ENCODE results near the gene AOC1.

AOC1 gene

GRCh38 chr7:150860291-150860977 lies 8.1 kb downstream of the AOC1 start:
- Histone ChIP-seq H3K4me3 (ENCODE audit: low read length) (no peak overlapping the region), H4K8ac (ENCODE audit: low read depth, low read length) (no peak overlapping the region), H3K4me2 (ENCODE audit: low read length) (no peak overlapping the region), H4K5ac (ENCODE audit: low read length) (no peak overlapping the region), H3K23ac (ENCODE audit: low read length) (no peak overlapping the region), H3K4me1 (ENCODE audit: control insufficient read depth, low read depth, low read length) (no peaks in the 10 kb centered on the region), H3K9ac (ENCODE audit: low read length) (no peak overlapping the region), H3K79me1 (ENCODE audit: low read length) (no peaks in the 10 kb centered on the region), H2BK15ac (replicated peaks; ENCODE audit: low read depth) (no peak overlapping the region), H3K36me3 (ENCODE audit: control insufficient read depth, insufficient read depth, low read length) (no peaks in the 10 kb centered on the region), H3K27ac (ENCODE audit: low read depth, low read length) (no peak overlapping the region), H3K79me2 (ENCODE audit: control insufficient read depth, insufficient read depth, low read length) (no peaks in the 10 kb centered on the region), H2AK5ac (ENCODE audit: low read length) (no peak overlapping the region), H3K27me3 (ENCODE audit: insufficient read depth, low read length, poor library complexity) (no peaks in the 10 kb centered on the region), H3K4ac (ENCODE audit: low read depth, low read length) (no peak overlapping the region), H3K18ac (ENCODE audit: low read length) (no peak overlapping the region), H2BK120ac (ENCODE audit: low read depth, low read length) (no peak overlapping the region), H3K56ac (ENCODE audit: low read length) (no peak overlapping the region), H2BK5ac (ENCODE audit: low read length) (no peak overlapping the region)
- WGBS (ENCODE audit: extremely low coverage, insufficient coverage, low lambda C conversion rate): no CpG with 5 or more reads among the region's 14 CpGs
- no peak for DNase-seq

- H3K23ac ChIP-seq (ENCODE audit: low read length): no peak overlapping the region
- H2BK120ac ChIP-seq (ENCODE audit: low read depth, low read length): no peak overlapping the region
- H3K4me1 ChIP-seq (ENCODE audit: control insufficient read depth, low read depth, low read length): no peaks in the 10 kb centered on the region
- H2AK5ac ChIP-seq (ENCODE audit: low read length): no peak overlapping the region
- no peaks in the 10 kb centered on the region for H3K27me3 ChIP-seq (ENCODE audit: insufficient read depth, low read length, poor library complexity)
- no peak overlapping the region for H3K4ac ChIP-seq (ENCODE audit: low read depth, low read length)
- H3K18ac ChIP-seq (ENCODE audit: low read length): no peak overlapping the region
- no peak overlapping the region for H2BK15ac ChIP-seq (replicated peaks; ENCODE audit: low read depth)
- H4K8ac ChIP-seq (ENCODE audit: low read depth, low read length): no peak overlapping the region
- H4K5ac ChIP-seq (ENCODE audit: low read length): no peak overlapping the region
- no peaks in the 10 kb centered on the region for H3K79me1 ChIP-seq (ENCODE audit: low read length)
- no peak overlapping the region for H3K56ac ChIP-seq (ENCODE audit: low read length)
- H3K27ac ChIP-seq (ENCODE audit: low read depth, low read length): no peak overlapping the region
- no peak overlapping the region for H3K4me2 ChIP-seq (ENCODE audit: low read length)
- H2BK5ac ChIP-seq (ENCODE audit: low read length): no peak overlapping the region
- no peak for DNase-seq
- H3K9ac ChIP-seq (ENCODE audit: low read length): no peak overlapping the region
- no peaks in the 10 kb centered on the region for H3K79me2 ChIP-seq (ENCODE audit: control insufficient read depth, insufficient read depth, low read length)
- WGBS (ENCODE audit: extremely low coverage, insufficient coverage, low lambda C conversion rate): no CpG with 5 or more reads among the region's 9 CpGs
- no peaks in the 10 kb centered on the region for H3K36me3 ChIP-seq (ENCODE audit: control insufficient read depth, insufficient read depth, low read length)
- H3K4me3 ChIP-seq (ENCODE audit: low read length): no peak overlapping the region
These were observed 8.6 kb downstream of the AOC1 start for GRCh38 chr7:150860978-150861295.

GRCh38 chr7:150862356-150862755 lies 10.0 kb downstream of the AOC1 start:
- H3K23ac ChIP-seq (ENCODE audit: low read length): no peak overlapping the region
- no peaks in the 10 kb centered on the region for H3K27me3 ChIP-seq (ENCODE audit: insufficient read depth, low read length, poor library complexity)
- no peaks in the 10 kb centered on the region for H3K4me1 ChIP-seq (ENCODE audit: control insufficient read depth, low read depth, low read length)
- no peak overlapping the region for H3K9ac ChIP-seq (ENCODE audit: low read length)
- no peak overlapping the region for H2AK5ac ChIP-seq (ENCODE audit: low read length)
- H3K4ac ChIP-seq (ENCODE audit: low read depth, low read length): no peak overlapping the region
- H3K4me3 ChIP-seq (ENCODE audit: low read length): no peak overlapping the region
- H4K5ac ChIP-seq (ENCODE audit: low read length): no peak overlapping the region
- H2BK120ac ChIP-seq (ENCODE audit: low read depth, low read length): no peak overlapping the region
- no peak overlapping the region for H3K27ac ChIP-seq (ENCODE audit: low read depth, low read length)
- no peaks in the 10 kb centered on the region for H3K36me3 ChIP-seq (ENCODE audit: control insufficient read depth, insufficient read depth, low read length)
- no peak overlapping the region for H3K18ac ChIP-seq (ENCODE audit: low read length)
- H3K56ac ChIP-seq (ENCODE audit: low read length): no peak overlapping the region
- H3K79me1 ChIP-seq (ENCODE audit: low read length): no peaks in the 10 kb centered on the region
- H3K79me2 ChIP-seq (ENCODE audit: control insufficient read depth, insufficient read depth, low read length): no peaks in the 10 kb centered on the region
- WGBS (ENCODE audit: extremely low coverage, insufficient coverage, low lambda C conversion rate): no CpG with 5 or more reads among the region's 6 CpGs
- H2BK5ac ChIP-seq (ENCODE audit: low read length): no peak overlapping the region
- no peak overlapping the region for H3K4me2 ChIP-seq (ENCODE audit: low read length)
- H2BK15ac ChIP-seq (replicated peaks; ENCODE audit: low read depth): no peak overlapping the region
- DNase-seq: no peak
- H4K8ac ChIP-seq (ENCODE audit: low read depth, low read length): no peak overlapping the region

- H3K27ac ChIP-seq (ENCODE audit: low read depth, low read length): no peak overlapping the region
- H2BK120ac ChIP-seq (ENCODE audit: low read depth, low read length): no peak overlapping the region
- H2BK5ac ChIP-seq (ENCODE audit: low read length): no peak overlapping the region
- H3K79me1 ChIP-seq (ENCODE audit: low read length): no peaks in the 10 kb centered on the region
- H3K56ac ChIP-seq (ENCODE audit: low read length): no peak overlapping the region
- no peak overlapping the region for H4K5ac ChIP-seq (ENCODE audit: low read length)
- no peak overlapping the region for H3K4me2 ChIP-seq (ENCODE audit: low read length)
- H3K27me3 ChIP-seq (ENCODE audit: insufficient read depth, low read length, poor library complexity): no peaks in the 10 kb centered on the region
- no CpG with 5 or more reads among the region's 6 CpGs for WGBS (ENCODE audit: extremely low coverage, insufficient coverage, low lambda C conversion rate)
- no peaks in the 10 kb centered on the region for H3K79me2 ChIP-seq (ENCODE audit: control insufficient read depth, insufficient read depth, low read length)
- no peak overlapping the region for H3K9ac ChIP-seq (ENCODE audit: low read length)
- no peaks in the 10 kb centered on the region for H3K36me3 ChIP-seq (ENCODE audit: control insufficient read depth, insufficient read depth, low read length)
- H2BK15ac ChIP-seq (replicated peaks; ENCODE audit: low read depth): no peak overlapping the region
- no peak overlapping the region for H3K4ac ChIP-seq (ENCODE audit: low read depth, low read length)
- H4K8ac ChIP-seq (ENCODE audit: low read depth, low read length): no peak overlapping the region
- no peaks in the 10 kb centered on the region for H3K4me1 ChIP-seq (ENCODE audit: control insufficient read depth, low read depth, low read length)
- no peak overlapping the region for H3K18ac ChIP-seq (ENCODE audit: low read length)
- no peak for DNase-seq
- no peak overlapping the region for H2AK5ac ChIP-seq (ENCODE audit: low read length)
- H3K23ac ChIP-seq (ENCODE audit: low read length): no peak overlapping the region
- no peak overlapping the region for H3K4me3 ChIP-seq (ENCODE audit: low read length)
These were observed 11.6 kb downstream of the AOC1 start for GRCh38 chr7:150863946-150864345.

- H2AK5ac ChIP-seq (ENCODE audit: low read length): no peak overlapping the region
- H3K9ac ChIP-seq (ENCODE audit: low read length): no peak overlapping the region
- H4K5ac ChIP-seq (ENCODE audit: low read length): no peak overlapping the region
- no peaks in the 10 kb centered on the region for H3K79me1 ChIP-seq (ENCODE audit: low read length)
- H3K27ac ChIP-seq (ENCODE audit: low read depth, low read length): no peak overlapping the region
- no peak overlapping the region for H2BK15ac ChIP-seq (replicated peaks; ENCODE audit: low read depth)
- no peak overlapping the region for H3K18ac ChIP-seq (ENCODE audit: low read length)
- no peak overlapping the region for H3K56ac ChIP-seq (ENCODE audit: low read length)
- no CpG with 5 or more reads among the region's 4 CpGs for WGBS (ENCODE audit: extremely low coverage, insufficient coverage, low lambda C conversion rate)
- no peak overlapping the region for H3K23ac ChIP-seq (ENCODE audit: low read length)
- no peaks in the 10 kb centered on the region for H3K4me1 ChIP-seq (ENCODE audit: control insufficient read depth, low read depth, low read length)
- no peak overlapping the region for H2BK5ac ChIP-seq (ENCODE audit: low read length)
- H3K79me2 ChIP-seq (ENCODE audit: control insufficient read depth, insufficient read depth, low read length): no peaks in the 10 kb centered on the region
- no peak for DNase-seq
- H3K4me2 ChIP-seq (ENCODE audit: low read length): no peak overlapping the region
- H2BK120ac ChIP-seq (ENCODE audit: low read depth, low read length): no peak overlapping the region
- no peak overlapping the region for H3K4me3 ChIP-seq (ENCODE audit: low read length)
- no peaks in the 10 kb centered on the region for H3K36me3 ChIP-seq (ENCODE audit: control insufficient read depth, insufficient read depth, low read length)
- no peak overlapping the region for H4K8ac ChIP-seq (ENCODE audit: low read depth, low read length)
- no peak overlapping the region for H3K4ac ChIP-seq (ENCODE audit: low read depth, low read length)
- no peaks in the 10 kb centered on the region for H3K27me3 ChIP-seq (ENCODE audit: insufficient read depth, low read length, poor library complexity)
These were observed 14.7 kb downstream of the AOC1 start for GRCh38 chr7:150866932-150867564.

DNA sequence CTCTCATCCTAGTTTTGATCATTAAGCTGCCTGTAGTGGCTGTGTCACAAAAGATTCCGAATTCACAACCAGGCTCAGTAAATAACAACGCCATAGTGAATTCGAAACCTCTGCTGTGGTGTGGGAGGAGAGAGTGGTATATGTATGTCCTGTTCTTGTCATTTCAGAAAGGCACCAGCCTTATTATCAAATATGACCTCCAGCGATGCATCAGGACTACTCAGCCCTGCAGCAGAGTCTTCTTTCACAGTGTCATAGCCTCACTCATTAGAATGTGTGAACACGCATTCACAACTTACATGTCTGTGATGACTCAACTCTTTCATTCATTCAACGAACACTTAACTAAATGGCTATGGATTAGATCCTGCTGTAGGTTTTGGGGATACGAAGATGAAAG lies 15.3 kb downstream of the AOC1 start:
- Histone ChIP-seq H3K79me2 (ENCODE audit: control insufficient read depth, insufficient read depth, low read length) (no peaks in the 10 kb centered on the region), H3K4ac (ENCODE audit: low read depth, low read length) (no peak overlapping the region), H3K23ac (ENCODE audit: low read length) (no peak overlapping the region), H3K4me1 (ENCODE audit: control insufficient read depth, low read depth, low read length) (no peaks in the 10 kb centered on the region), H3K79me1 (ENCODE audit: low read length) (no peaks in the 10 kb centered on the region), H3K4me3 (ENCODE audit: low read length) (no peak overlapping the region), H4K8ac (ENCODE audit: low read depth, low read length) (no peak overlapping the region), H3K4me2 (ENCODE audit: low read length) (no peak overlapping the region), H3K56ac (ENCODE audit: low read length) (no peak overlapping the region), H3K18ac (ENCODE audit: low read length) (no peak overlapping the region), H3K36me3 (ENCODE audit: control insufficient read depth, insufficient read depth, low read length) (no peaks in the 10 kb centered on the region), H2BK15ac (replicated peaks; ENCODE audit: low read depth) (no peak overlapping the region), H3K9ac (ENCODE audit: low read length) (no peak overlapping the region), H4K5ac (ENCODE audit: low read length) (no peak overlapping the region), H3K27me3 (ENCODE audit: insufficient read depth, low read length, poor library complexity) (no peaks in the 10 kb centered on the region), H2BK5ac (ENCODE audit: low read length) (no peak overlapping the region), H2BK120ac (ENCODE audit: low read depth, low read length) (no peak overlapping the region), H3K27ac (ENCODE audit: low read depth, low read length) (no peak overlapping the region), H2AK5ac (ENCODE audit: low read length) (no peak overlapping the region)
- no CpG with 5 or more reads among the region's 7 CpGs for WGBS (ENCODE audit: extremely low coverage, insufficient coverage, low lambda C conversion rate)
- no peak for DNase-seq

Measured in mesendoderm (in vitro differentiated cells).